Esophagus (tissue), 2 donors: Measurements from ENCODE around the gene HORMAD2. TPM values are rescaled to one million over a fixed set of nuclear protein-coding genes. Genes with fewer than 3 reads are reported as not detected.

Experiments used
- H3K27ac ChIP-seq, 2 donors: one replicate each; pipeline ENCODE4 v1.5.1; 2013; ENCODE audit warnings: low read depth in 2 of 2, mild to moderate bottlenecking in 2 of 2, inconsistent platforms in 1 of 2, low read length in 1 of 2, moderate library complexity in 1 of 2
- H3K27me3 ChIP-seq, 2 donors: one replicate each; pipeline ENCODE4 v1.6.1; 2013; ENCODE audit warnings: low read length in 2 of 2, control low read depth in 1 of 2, mild to moderate bottlenecking in 1 of 2; ENCODE audit not compliant: insufficient read depth in 2 of 2, control insufficient read depth in 1 of 2
- H3K36me3 ChIP-seq, 2 donors: one replicate each; pipeline ENCODE4 v1.6.1; 2013; ENCODE audit warnings: low read length in 1 of 2; ENCODE audit not compliant: control insufficient read depth in 2 of 2, insufficient read depth in 2 of 2
- H3K4me1 ChIP-seq, 2 donors: one replicate each; pipeline ENCODE4 v1.6.1; 2013; ENCODE audit warnings: low read length in 1 of 2; ENCODE audit not compliant: control insufficient read depth in 2 of 2, insufficient read depth in 2 of 2
- H3K4me3 ChIP-seq, 2 donors: one replicate each; pipeline ENCODE4 v1.5.1; 2013; ENCODE audit warnings: low read length in 2 of 2, mild to moderate bottlenecking in 2 of 2, low read depth in 1 of 2, moderate library complexity in 1 of 2
- H3K9me3 ChIP-seq, 2 donors: one replicate each; pipeline ENCODE4 v1.6.1; 2013; ENCODE audit warnings: mild to moderate bottlenecking in 2 of 2, low read depth in 1 of 2, low read length in 1 of 2, moderate library complexity in 1 of 2; ENCODE audit not compliant: control insufficient read depth in 2 of 2, insufficient read depth in 1 of 2
- WGBS, 2 donors: extraction: QIAGEN DNeasy Blood & Tissue Kit; methylation state at CpG; one replicate each; pipeline ENCODE4 v1.1.7; 2013; 5-methylcytosine and 5-hydroxymethylcytosine counted together
- polyA plus RNA-seq, 2 donors: library from polyadenylated mRNA; stranded (reverse); fragments of 200-250 nt; gene quantifications; one replicate each; pipeline ENCODE4 v1.2.3, GENCODE V29; 2013
- donor health status: healthy with polysubstance abuse.
- donor health status: Bipolar disorder and iron deficiency.

The HORMAD2 gene
- polyA plus RNA-seq, 2 donors = not detected

DNA sequence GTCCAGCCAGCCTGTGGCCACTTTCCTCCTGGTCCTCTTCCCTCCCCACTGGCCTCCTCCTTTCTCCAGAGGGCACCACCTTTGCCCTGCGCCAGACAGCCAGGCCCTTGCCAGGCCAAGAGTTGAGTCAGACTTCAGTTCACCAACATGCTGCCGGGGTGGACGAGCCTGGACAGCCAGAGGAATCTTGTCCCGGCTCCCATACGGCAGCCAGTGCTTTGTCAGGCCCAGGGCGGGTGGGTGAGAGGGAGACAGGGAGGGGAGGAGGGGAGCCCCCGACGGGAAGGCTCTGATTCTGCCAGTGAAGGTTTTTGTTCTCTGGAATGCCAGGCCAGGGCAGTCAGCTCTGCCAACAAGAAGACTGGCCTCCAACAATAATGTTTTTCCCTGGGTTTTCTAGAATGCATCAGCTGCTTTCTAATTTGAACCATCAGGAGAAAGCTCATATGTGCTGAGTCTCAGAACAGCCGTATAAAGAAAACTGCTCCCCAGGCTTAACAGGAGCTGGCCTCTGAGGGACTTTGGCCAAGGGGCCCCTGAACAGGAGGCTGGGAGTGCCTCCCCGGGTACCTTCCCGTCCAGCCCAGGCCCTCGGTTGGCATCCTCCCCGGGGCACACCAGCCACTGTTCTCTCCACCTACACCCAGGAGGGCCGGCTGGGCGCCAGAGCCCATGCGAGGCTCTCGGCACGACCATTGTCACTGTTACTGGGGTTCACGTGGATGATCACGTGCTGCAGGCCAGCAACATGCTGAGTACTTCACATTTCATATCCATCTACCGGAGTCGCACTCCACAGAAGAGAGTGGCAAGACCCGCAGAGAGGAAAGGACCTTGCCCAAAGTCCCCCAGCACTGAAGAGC lies 137.7 kb downstream of the HORMAD2 start:
- Histone ChIP-seq H3K9me3 (no peaks in the 10 kb centered on the region), H3K27me3 (no peaks in the 10 kb centered on the region), H3K4me1 (peaks cover 4 to 6% of the 10 kb centered on the region in 2 donors), H3K36me3 (no peaks in the 10 kb centered on the region), H3K27ac (peak overlapping the region in 1 of 2 donors; percentile 17), H3K4me3 (no peak overlapping the region)
- 55 to 69% methylated on average over 23 of the region's 23 CpGs for WGBS, 2 donors

DNA sequence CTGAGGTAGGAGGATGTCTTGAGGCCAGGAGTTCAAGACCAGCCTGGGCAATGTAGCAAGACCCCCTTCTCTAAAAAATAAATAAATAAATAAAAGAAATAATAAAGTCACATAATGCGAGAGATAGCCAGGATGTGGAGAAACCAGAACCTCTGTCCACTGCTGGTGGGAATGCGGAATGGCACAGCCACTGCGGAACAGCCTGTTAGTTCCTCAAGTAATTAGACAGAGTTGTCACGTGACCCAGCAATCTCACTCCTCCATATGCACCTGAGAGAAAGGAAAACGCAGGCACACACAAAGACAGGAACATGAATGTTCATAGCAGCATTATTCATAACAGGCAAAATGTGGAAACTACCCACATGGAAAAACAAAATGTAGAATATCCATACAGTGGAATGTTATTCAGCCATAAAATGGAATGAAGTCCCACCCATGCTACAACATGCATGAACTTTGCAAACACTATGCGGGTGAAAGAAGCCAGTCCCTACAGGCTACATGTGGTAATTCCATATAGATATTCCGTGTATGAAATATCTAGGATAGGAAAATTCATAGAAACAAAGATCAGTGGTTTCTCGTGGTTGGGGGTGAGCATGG lies 138.9 kb downstream of the HORMAD2 start:
- Histone ChIP-seq H3K9me3 (no peaks in the 10 kb centered on the region), H3K27me3 (no peaks in the 10 kb centered on the region), H3K4me1 (peaks cover 0 to 2% of the 10 kb centered on the region in 2 donors), H3K4me3 (no peak overlapping the region), H3K36me3 (no peaks in the 10 kb centered on the region), H3K27ac (no peak overlapping the region)
- 86 to 87% methylated on average over 8 of the region's 8 CpGs for WGBS, 2 donors

DNA sequence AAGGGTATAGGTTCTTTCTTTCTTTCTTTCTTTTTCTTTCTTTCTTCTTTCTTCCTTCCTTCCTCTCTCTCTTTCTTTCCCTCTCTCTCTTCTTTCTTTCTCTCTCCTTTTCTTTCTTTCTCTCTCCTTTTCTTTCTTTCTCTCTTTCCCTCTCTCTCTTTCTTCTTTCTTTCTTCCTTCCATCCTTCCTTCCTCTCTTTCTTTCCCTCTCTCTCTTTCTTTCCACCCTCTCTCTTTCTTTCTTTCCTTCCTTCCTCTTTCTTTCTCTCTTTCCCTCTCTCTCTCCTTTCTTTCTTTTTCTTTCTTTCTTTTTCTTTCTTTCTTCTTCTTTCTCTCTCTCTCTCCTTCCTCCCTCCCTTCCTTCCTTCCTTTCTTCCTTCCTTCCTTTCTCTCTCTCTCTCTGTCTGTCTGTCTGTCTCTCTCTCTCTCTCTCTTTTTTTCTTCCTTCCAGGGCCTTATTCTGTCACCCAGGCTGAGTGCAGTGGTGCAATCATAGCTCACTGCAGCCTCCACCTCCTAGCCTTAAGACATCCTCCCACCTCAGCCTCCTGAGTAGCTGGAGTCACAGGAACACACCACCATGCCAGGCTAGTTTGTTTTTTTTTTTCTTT lies 139.5 kb downstream of the HORMAD2 start:
- Histone ChIP-seq H3K4me3 (no peak overlapping the region), H3K4me1 (peaks cover 0 to 2% of the 10 kb centered on the region in 2 donors), H3K9me3 (no peaks in the 10 kb centered on the region), H3K27ac (no peak overlapping the region), H3K27me3 (no peaks in the 10 kb centered on the region), H3K36me3 (no peaks in the 10 kb centered on the region)

DNA sequence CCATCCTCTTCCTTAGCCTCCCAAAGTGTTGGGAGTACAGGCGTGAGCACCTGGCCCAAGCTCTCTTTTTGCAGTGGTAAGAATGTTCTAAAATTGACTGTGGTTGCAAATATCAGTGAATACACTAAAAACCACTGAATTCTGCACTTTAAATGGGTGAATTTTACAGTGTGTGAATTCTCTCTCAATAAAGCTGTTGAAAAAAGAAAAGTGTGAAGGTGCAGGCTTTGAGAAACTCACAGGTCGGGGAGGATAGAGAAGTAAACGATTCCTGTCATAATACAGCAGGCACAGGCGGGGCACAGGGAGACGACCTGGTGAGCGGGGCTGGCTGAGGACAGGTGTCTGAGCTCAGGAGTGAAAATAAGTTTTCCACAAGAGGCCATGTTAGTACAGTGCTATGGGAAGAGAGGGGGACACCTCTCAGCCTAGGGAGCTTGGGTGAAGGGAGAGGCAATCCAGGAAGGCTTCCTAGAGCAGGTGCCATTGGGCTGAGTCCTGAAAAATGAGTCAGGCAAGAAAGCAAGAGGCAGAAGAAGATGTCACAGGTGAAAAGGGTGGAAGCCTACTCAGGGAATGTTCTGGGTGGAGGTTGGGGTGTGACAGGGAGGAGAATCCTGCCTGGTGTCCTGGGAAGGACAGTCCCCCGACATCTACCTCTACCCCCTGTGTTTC lies 140.2 kb downstream of the HORMAD2 start:
- Histone ChIP-seq H3K36me3 (no peaks in the 10 kb centered on the region), H3K27ac (no peak overlapping the region), H3K4me3 (no peak overlapping the region), H3K27me3 (no peaks in the 10 kb centered on the region), H3K4me1 (peaks cover 0 to 2% of the 10 kb centered on the region in 2 donors), H3K9me3 (no peaks in the 10 kb centered on the region)
- 83 to 85% methylated on average over 7 of the region's 7 CpGs for WGBS, 2 donors

DNA sequence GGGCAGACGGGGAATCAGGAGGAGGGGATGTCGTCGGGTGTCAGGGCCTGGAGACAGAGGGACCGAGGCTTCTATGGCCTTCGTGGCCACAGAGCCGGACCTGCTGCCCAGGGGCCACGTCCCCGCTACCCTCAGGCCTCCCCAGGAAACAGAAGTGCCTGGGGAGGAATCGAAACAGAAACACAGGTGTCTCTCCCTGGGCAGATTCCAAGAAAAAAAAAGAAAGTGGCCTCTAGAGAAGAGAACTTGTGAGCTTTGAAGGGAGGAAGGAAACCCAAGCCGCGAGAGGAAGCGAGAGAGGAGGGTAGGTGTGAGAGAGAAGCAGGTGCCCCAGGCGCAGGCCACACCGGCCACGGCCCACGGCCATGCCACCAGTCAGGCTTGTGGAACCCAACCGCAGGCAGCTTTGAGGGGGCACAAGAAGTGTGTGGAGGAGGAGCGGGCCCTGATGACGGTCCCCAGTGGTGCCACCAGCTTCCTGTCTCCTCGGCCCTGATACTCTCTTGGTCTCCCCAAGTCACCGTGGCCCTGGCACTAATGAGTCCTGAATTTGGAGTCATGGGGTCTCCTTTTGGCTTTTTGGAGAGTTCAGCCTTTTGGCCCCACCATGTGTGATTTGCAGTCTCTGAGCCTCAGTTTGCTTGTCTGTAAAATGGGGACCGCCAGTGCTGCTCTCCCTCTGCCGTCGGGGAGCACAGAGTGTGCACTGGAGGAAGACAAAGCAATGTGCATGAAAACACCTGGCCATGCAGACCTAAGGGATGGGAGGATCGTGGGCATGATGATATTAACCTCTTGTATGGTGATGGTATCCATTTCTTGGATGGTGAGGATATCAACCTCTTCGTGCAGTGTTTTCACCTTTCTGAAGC lies 141.1 kb downstream of the HORMAD2 start:
- no peak overlapping the region for H3K27ac ChIP-seq

DNA sequence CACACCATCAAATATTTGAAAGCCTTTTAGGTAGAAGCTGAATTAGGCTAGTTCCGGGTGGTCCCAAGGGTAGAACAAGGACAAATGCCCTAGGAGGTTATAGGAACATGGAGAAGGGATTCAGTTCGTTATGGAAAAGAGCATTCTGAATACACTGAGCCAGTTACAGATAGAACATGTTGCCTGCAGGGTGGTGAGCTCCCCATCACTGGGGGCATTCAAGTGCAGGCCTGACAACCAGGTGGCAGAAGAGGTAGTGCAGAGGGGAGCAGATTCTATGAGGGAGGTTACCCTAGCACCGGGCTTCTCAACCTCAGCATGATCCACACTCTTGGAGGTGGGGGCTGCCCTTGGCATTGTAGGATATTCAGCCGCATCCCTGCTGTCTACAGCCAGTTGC lies 142.1 kb downstream of the HORMAD2 start:
- Histone ChIP-seq H3K27ac (no peak overlapping the region), H3K4me1 (peaks cover 0 to 2% of the 10 kb centered on the region in 2 donors), H3K36me3 (no peaks in the 10 kb centered on the region), H3K4me3 (no peak overlapping the region), H3K9me3 (no peaks in the 10 kb centered on the region), H3K27me3 (no peaks in the 10 kb centered on the region)
- WGBS, 2 donors = 83 to 84% methylated on average over 4 of the region's 4 CpGs

More for the DNA sequence above, 141.1 kb downstream of the HORMAD2 start:
- 65 to 69% methylated on average over 26 of the region's 26 CpGs for WGBS, 2 donors
- no peaks in the 10 kb centered on the region for H3K9me3 ChIP-seq
- peaks cover 0 to 2% of the 10 kb centered on the region in 2 donors for H3K4me1 ChIP-seq
- H3K36me3 ChIP-seq = no peaks in the 10 kb centered on the region
- H3K27me3 ChIP-seq = no peaks in the 10 kb centered on the region
- no peak overlapping the region for H3K4me3 ChIP-seq

DNA sequence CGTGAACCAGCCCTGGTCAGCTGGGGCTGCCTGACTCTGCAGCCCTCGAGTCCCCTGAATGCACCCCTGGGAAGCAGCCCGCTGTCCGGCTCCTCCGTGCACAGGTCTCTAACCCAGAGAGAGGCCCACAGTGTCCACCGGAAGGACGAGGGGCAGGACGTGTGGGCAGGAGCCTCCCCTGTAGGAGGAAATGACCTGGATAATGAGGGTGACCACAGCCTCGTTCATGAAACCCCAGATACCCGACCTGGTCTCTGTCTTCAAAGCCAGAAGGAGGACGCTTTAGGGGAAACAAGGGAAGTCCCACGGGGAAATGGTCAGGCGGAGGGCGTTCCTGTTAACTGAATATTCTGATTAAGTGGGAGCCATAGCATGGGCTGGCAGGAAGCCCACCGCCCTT lies 143.0 kb downstream of the HORMAD2 start:
- no peak overlapping the region for H3K4me3 ChIP-seq
- no peaks in the 10 kb centered on the region for H3K27me3 ChIP-seq
- no peak overlapping the region for H3K27ac ChIP-seq
- H3K36me3 ChIP-seq = no peaks in the 10 kb centered on the region
- WGBS, 2 donors = 66 to 67% methylated on average over 15 of the region's 15 CpGs
- H3K9me3 ChIP-seq = no peaks in the 10 kb centered on the region
- peaks cover 0 to 2% of the 10 kb centered on the region in 2 donors for H3K4me1 ChIP-seq

DNA sequence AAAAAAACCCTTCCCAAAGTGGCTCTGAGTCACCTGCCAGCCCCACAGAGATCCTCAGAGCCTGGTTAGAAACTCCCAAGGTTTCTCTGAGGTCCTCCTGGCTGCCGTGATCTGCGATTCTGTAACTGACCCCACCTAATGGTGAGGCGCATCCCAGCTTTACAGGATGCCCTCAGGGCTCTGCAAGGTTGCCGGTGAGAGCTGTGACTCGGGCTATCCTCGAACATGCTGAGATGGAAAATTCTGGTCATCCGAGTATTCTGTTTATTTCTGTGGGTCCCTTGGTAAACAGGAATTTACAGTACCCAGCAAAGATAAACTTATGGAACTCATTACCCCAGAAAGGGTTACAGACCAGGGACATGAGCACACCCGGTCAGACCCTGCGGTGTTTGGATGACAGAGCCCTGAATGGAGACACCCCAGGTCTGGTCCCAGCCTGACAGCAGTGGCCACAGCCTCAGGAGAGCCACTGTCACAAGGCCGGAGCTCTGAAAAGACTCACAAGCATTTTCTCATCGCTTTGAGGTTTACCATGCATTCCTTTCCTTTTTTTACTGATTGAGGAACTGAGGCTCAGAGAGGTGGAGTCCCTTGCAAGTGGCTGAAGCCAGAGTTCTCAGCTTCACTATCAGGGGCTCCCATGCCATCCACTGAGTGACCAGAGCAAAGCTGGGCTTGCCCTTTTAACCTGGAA lies 144.0 kb downstream of the HORMAD2 start:
- Histone ChIP-seq H3K4me1 (peaks cover 0 to 2% of the 10 kb centered on the region in 2 donors), H3K4me3 (no peak overlapping the region), H3K36me3 (no peaks in the 10 kb centered on the region), H3K27me3 (no peaks in the 10 kb centered on the region), H3K9me3 (no peaks in the 10 kb centered on the region), H3K27ac (no peak overlapping the region)
- WGBS, 2 donors = 47 to 52% methylated on average over 11 of the region's 11 CpGs
